GM21786 (cell line): ENCODE results near the gene LYSMD3.
A peak's percentile ranks its signal among the peaks of the same experiment; 100 is the strongest.
"Not testable (repeated sequence)": the region's sequence is repeated elsewhere in the genome, so short reads cannot be mapped to it uniquely, and the experiment has no call there.

Experiments used
- ATAC-seq: cut with Tn5 transposase; IDR thresholded peaks from one replicate; pipeline ENCODE4 v1.9.1; 2021; ENCODE audit not compliant: unreplicated experiment

Gene LYSMD3

GRCh38 chr5:90529194-90529938, at the start of gene LYSMD3:
TSS of gene LYSMD3 (minus strand) at chr5:90529584. CDS start at chr5:90525289, 4,295 bp downstream.
- peak; percentile 88 for ATAC-seq

- ATAC-seq: not testable (repeated sequence)
Observed at GRCh38 chr5:90576566-90576965, 47.2 kb upstream of the LYSMD3 start.

- ATAC-seq: no peak
Observed at GRCh38 chr5:90575712-90576111, 46.3 kb upstream of the LYSMD3 start.

- no peak for ATAC-seq
Observed at GRCh38 chr5:90571147-90571773, 41.9 kb upstream of the LYSMD3 start.

GRCh38 chr5:90570034-90570433, 40.6 kb upstream of the LYSMD3 start:
- ATAC-seq: no peak

- ATAC-seq: peak; percentile 55
Observed at GRCh38 chr5:90569084-90569483, 39.7 kb upstream of the LYSMD3 start.

GRCh38 chr5:90565491-90565890, 36.1 kb upstream of the LYSMD3 start:
- ATAC-seq: no peak

- ATAC-seq: no peak
Observed at GRCh38 chr5:90563108-90563507, 33.7 kb upstream of the LYSMD3 start.

- no peak for ATAC-seq
Observed at GRCh38 chr5:90562341-90562740, 33.0 kb upstream of the LYSMD3 start.

- no peak for ATAC-seq
Observed at GRCh38 chr5:90561766-90562165, 32.4 kb upstream of the LYSMD3 start.

GRCh38 chr5:90560771-90561170, 31.4 kb upstream of the LYSMD3 start:
- no peak for ATAC-seq

GRCh38 chr5:90558344-90559192, 29.2 kb upstream of the LYSMD3 start, which contains the start of gene ADGRV1:
TSS of gene ADGRV1 (plus strand) at chr5:90558797. CDS start at chr5:90558896, 99 bp downstream.
- ATAC-seq: peak; percentile 32

- ATAC-seq: no peak
Observed at GRCh38 chr5:90557871-90558270, 28.5 kb upstream of the LYSMD3 start.

- ATAC-seq: no peak
Observed at GRCh38 chr5:90557391-90557790, 28.0 kb upstream of the LYSMD3 start.

- no peak for ATAC-seq
Observed at GRCh38 chr5:90555666-90556065, 26.3 kb upstream of the LYSMD3 start.

GRCh38 chr5:90554358-90555006, 25.1 kb upstream of the LYSMD3 start:
- no peak for ATAC-seq

GRCh38 chr5:90553711-90554110, 24.3 kb upstream of the LYSMD3 start:
- no peak for ATAC-seq

GRCh38 chr5:90551376-90551775, 22.0 kb upstream of the LYSMD3 start:
- no peak for ATAC-seq

GRCh38 chr5:90550963-90551362, 21.6 kb upstream of the LYSMD3 start:
- no peak for ATAC-seq

- no peak for ATAC-seq
Observed at GRCh38 chr5:90549729-90550275, 20.4 kb upstream of the LYSMD3 start.

GRCh38 chr5:90549223-90549622, 19.8 kb upstream of the LYSMD3 start:
- ATAC-seq: no peak
